RWPE2 (cell line): ENCODE measurements around the gene SNX9.

ENCODE experiments used
- ATAC-seq: fragments of 200-7000 bp; cut with Tn5 transposase; 3 replicates; pipeline ENCODE4 v1.9.1; 2021; ENCODE audit warnings: low read depth
- DNase-seq: peaks from one replicate; pipeline ENCODE4 v3.0.0-alpha.2; 2020; ENCODE audit warnings: low spot score
- H3K27ac ChIP-seq: fragments of 450-650 bp; 2 replicates; pipeline ENCODE4 v1.5.1; 2017; ENCODE audit warnings: mild to moderate bottlenecking; ENCODE audit not compliant: poor library complexity, severe bottlenecking
- H3K27me3 ChIP-seq: fragments of 250-450 bp; sonication (Bioruptor Pico); 2 replicates; pipeline ENCODE4 v1.5.1; 2021; ENCODE audit warnings: mild to moderate bottlenecking, moderate library complexity; ENCODE audit not compliant: insufficient read depth, poor library complexity, severe bottlenecking
- H3K36me3 ChIP-seq: fragments of 250-450 bp; sonication (Bioruptor Pico); 2 replicates; pipeline ENCODE4 v1.5.1; 2020; ENCODE audit warnings: low read depth, mild to moderate bottlenecking, moderate library complexity
- H3K4me1 ChIP-seq: fragments of 250-450 bp; sonication (Bioruptor Pico); 2 replicates; pipeline ENCODE4 v1.5.1; 2021; ENCODE audit warnings: mild to moderate bottlenecking, moderate library complexity; ENCODE audit not compliant: insufficient read depth, poor library complexity, severe bottlenecking
- H3K4me3 ChIP-seq: fragments of 250-450 bp; sonication (Bioruptor Pico); 2 replicates; pipeline ENCODE4 v1.5.1; 2021; ENCODE audit warnings: mild to moderate bottlenecking, moderate library complexity; ENCODE audit not compliant: severe bottlenecking
- H3K9me3 ChIP-seq: fragments of 250-450 bp; sonication (Bioruptor Pico); 2 replicates; pipeline ENCODE4 v1.5.1; 2021; ENCODE audit warnings: mild to moderate bottlenecking, moderate library complexity; ENCODE audit not compliant: severe bottlenecking
- CTCF ChIP-seq: fragments of 450-650 bp; IDR thresholded peaks from one replicate; pipeline ENCODE4 v1.5.1; 2017; ENCODE audit warnings: mild to moderate bottlenecking, moderate library complexity; ENCODE audit not compliant: poor library complexity, severe bottlenecking

SNX9 gene

GRCh38 chr6:157941101-157941863, 118.2 kb downstream of the SNX9 start:
- no peak for DNase-seq
- no peak overlapping the region for H3K27ac ChIP-seq
- H3K36me3 ChIP-seq: peaks cover 75% of the 10 kb centered on the region
- H3K4me1 ChIP-seq: no peaks in the 10 kb centered on the region
- TF ChIP-seq CTCF: no peak
- ATAC-seq: no peak
- H3K4me3 ChIP-seq: no peak overlapping the region
- no peaks in the 10 kb centered on the region for H3K27me3 ChIP-seq
- no peaks in the 10 kb centered on the region for H3K9me3 ChIP-seq

- Histone ChIP-seq H3K4me3 (no peak overlapping the region), H3K36me3 (peaks cover 64% of the 10 kb centered on the region), H3K27ac (no peak overlapping the region), H3K27me3 (no peaks in the 10 kb centered on the region), H3K9me3 (no peaks in the 10 kb centered on the region), H3K4me1 (no peaks in the 10 kb centered on the region)
- no peak for TF ChIP-seq CTCF
- ATAC-seq (no peak), DNase-seq (no peak)
Measured at GRCh38 chr6:157942351-157942750, 119.3 kb downstream of the SNX9 start.

- H3K4me3 ChIP-seq: no peak overlapping the region
Measured at GRCh38 chr6:157943249-157943963, 120.4 kb downstream of the SNX9 start.

GRCh38 chr6:157943964-157944283, 120.9 kb downstream of the SNX9 start:
- Histone ChIP-seq H3K4me1 (no peaks in the 10 kb centered on the region), H3K4me3 (no peak overlapping the region), H3K36me3 (peaks cover 49% of the 10 kb centered on the region), H3K27me3 (no peaks in the 10 kb centered on the region), H3K27ac (no peak overlapping the region), H3K9me3 (no peaks in the 10 kb centered on the region)
- ATAC-seq (no peak), DNase-seq (no peak)
- TF ChIP-seq CTCF: no peak

More at GRCh38 chr6:157943249-157943963, 120.4 kb downstream of the SNX9 start:
- no peak for TF ChIP-seq CTCF
- DNase-seq (no peak), ATAC-seq (no peak)
- H3K4me1 ChIP-seq: no peaks in the 10 kb centered on the region
- H3K27me3 ChIP-seq: no peaks in the 10 kb centered on the region
- H3K27ac ChIP-seq: no peak overlapping the region
- no peaks in the 10 kb centered on the region for H3K9me3 ChIP-seq
- peaks cover 54% of the 10 kb centered on the region for H3K36me3 ChIP-seq
